Measurements from ENCODE around the gene TCEA2.

Gene TCEA2

DNA sequence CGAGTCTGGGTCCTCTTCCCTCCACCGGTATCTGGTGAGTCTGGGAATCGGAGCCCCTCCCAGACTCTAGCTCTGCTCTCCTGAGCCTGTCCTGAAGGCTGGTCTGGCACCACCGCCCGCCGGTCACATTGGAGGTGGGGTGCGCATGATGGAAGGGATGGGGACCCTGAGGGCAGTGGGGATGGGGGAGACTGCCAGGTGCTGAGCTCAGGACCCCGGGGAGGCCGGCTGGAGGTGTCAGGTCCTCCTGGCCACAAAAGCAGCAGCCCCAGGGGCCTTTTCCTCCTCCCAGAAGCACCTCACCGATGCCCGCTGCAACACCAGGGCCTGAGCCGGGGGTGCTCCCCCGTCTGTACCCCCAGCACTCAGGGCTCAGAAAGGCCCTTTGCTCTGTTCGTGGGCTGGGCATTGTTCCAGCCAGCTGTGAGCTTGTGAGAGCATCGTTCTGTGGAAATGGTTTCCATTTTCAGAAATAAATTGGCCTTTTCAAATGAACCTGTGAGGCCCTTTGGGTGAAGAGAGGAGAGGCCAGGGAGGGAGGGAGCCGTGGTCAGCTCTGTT is 46.9 kb downstream of the TCEA2 start:
- Histone ChIP-seq H3K27me3 (ENCODE audit: control insufficient read depth in 1 of 2, insufficient read depth in 1 of 2, low read length in 2 of 2) (peaks cover 43 to 80% of the 10 kb centered on the region in 2 experiments), H2BK15ac (ENCODE audit: low read depth, poor library complexity, severe bottlenecking) (no peak overlapping the region), H2AK5ac (ENCODE audit: low read length, severe bottlenecking) (no peak overlapping the region), H4K91ac (ENCODE audit: low read length) (no peak overlapping the region), H3K9me3 (ENCODE audit: control insufficient read depth, low read length) (no peaks in the 10 kb centered on the region), H3K4me1 (ENCODE audit: control insufficient read depth, insufficient read depth, low read depth, low read length) (no peaks in the 10 kb centered on the region), H3K9ac (ENCODE audit: low read length) (no peak overlapping the region), H2BK120ac (ENCODE audit: low read depth, low read length) (no peak overlapping the region), H3K14ac (ENCODE audit: low read length in 2 of 2) (no peak overlapping the region), H3K79me1 (replicated peaks; ENCODE audit: low read length, poor library complexity, severe bottlenecking) (no peaks in the 10 kb centered on the region), H3K4me3 (ENCODE audit: insufficient read depth in 1 of 2, low read depth in 1 of 2, low read length in 2 of 2) (no peak overlapping the region), H2AFZ (ENCODE audit: low read depth, low read length) (no peak overlapping the region), H3K4me2 (ENCODE audit: low read length, poor library complexity, severe bottlenecking) (no peak overlapping the region), H3K27ac (ENCODE audit: low read length, poor library complexity, severe bottlenecking) (no peak overlapping the region), H3K23ac (ENCODE audit: low read length in 2 of 2) (no peak overlapping the region), H3K4ac (ENCODE audit: low read depth in 1 of 2, low read length in 2 of 2) (no peak overlapping the region), H2BK5ac (ENCODE audit: low read depth, low read length, poor library complexity, severe bottlenecking) (no peak overlapping the region), H2BK12ac (ENCODE audit: low read length in 2 of 2) (no peak overlapping the region), H3K36me3 (ENCODE audit: control insufficient read depth in 1 of 2, insufficient read depth in 2 of 2, low read depth in 1 of 2, low read length in 2 of 2) (no peaks in the 10 kb centered on the region), H4K8ac (ENCODE audit: low read length) (no peak overlapping the region), H3K18ac (ENCODE audit: low read depth in 1 of 2, low read length in 2 of 2) (no peak overlapping the region)
- WGBS, result 83% methylated on average over 16 of the region's 16 CpGs
- no peak for DNase-seq

GRCh38 chr20:64110411-64111068 is 47.5 kb downstream of the TCEA2 start:
- Histone ChIP-seq H3K4me3 (ENCODE audit: insufficient read depth in 1 of 2, low read depth in 1 of 2, low read length in 2 of 2) (no peak overlapping the region), H3K27ac (ENCODE audit: low read length, poor library complexity, severe bottlenecking) (no peak overlapping the region), H3K9me3 (ENCODE audit: control insufficient read depth, low read length) (no peaks in the 10 kb centered on the region), H3K4me2 (ENCODE audit: low read length, poor library complexity, severe bottlenecking) (no peak overlapping the region), H3K4ac (ENCODE audit: low read depth in 1 of 2, low read length in 2 of 2) (no peak overlapping the region), H3K9ac (ENCODE audit: low read length) (no peak overlapping the region), H4K8ac (ENCODE audit: low read length) (no peak overlapping the region), H3K18ac (ENCODE audit: low read depth in 1 of 2, low read length in 2 of 2) (no peak overlapping the region), H2BK12ac (ENCODE audit: low read length in 2 of 2) (no peak overlapping the region), H3K14ac (ENCODE audit: low read length in 2 of 2) (no peak overlapping the region), H4K91ac (ENCODE audit: low read length) (no peak overlapping the region), H2BK15ac (ENCODE audit: low read depth, poor library complexity, severe bottlenecking) (no peak overlapping the region), H2AFZ (ENCODE audit: low read depth, low read length) (no peak overlapping the region), H3K36me3 (ENCODE audit: control insufficient read depth in 1 of 2, insufficient read depth in 2 of 2, low read depth in 1 of 2, low read length in 2 of 2) (no peaks in the 10 kb centered on the region), H3K79me1 (replicated peaks; ENCODE audit: low read length, poor library complexity, severe bottlenecking) (no peaks in the 10 kb centered on the region), H2AK5ac (ENCODE audit: low read length, severe bottlenecking) (no peak overlapping the region), H2BK5ac (ENCODE audit: low read depth, low read length, poor library complexity, severe bottlenecking) (no peak overlapping the region), H3K23ac (ENCODE audit: low read length in 2 of 2) (no peak overlapping the region), H2BK120ac (ENCODE audit: low read depth, low read length) (no peak overlapping the region), H3K27me3 (ENCODE audit: control insufficient read depth in 1 of 2, insufficient read depth in 1 of 2, low read length in 2 of 2) (peaks cover 49 to 86% of the 10 kb centered on the region in 2 experiments), H3K4me1 (ENCODE audit: control insufficient read depth, insufficient read depth, low read depth, low read length) (peaks cover 2% of the 10 kb centered on the region)
- WGBS, result 76% methylated on average over 10 of the region's 10 CpGs
- DNase-seq, result no peak

GRCh38 chr20:64111841-64112641 is 49.0 kb downstream of the TCEA2 start:
- H3K36me3 ChIP-seq (ENCODE audit: control insufficient read depth in 1 of 2, insufficient read depth in 2 of 2, low read depth in 1 of 2, low read length in 2 of 2), result no peaks in the 10 kb centered on the region
- H2BK15ac ChIP-seq (ENCODE audit: low read depth, poor library complexity, severe bottlenecking), result no peak overlapping the region
- H3K27ac ChIP-seq (ENCODE audit: low read length, poor library complexity, severe bottlenecking), result no peak overlapping the region
- H2AFZ ChIP-seq (ENCODE audit: low read depth, low read length), result no peak overlapping the region
- no peak overlapping the region for H3K18ac ChIP-seq (ENCODE audit: low read depth in 1 of 2, low read length in 2 of 2)
- no peak overlapping the region for H3K14ac ChIP-seq (ENCODE audit: low read length in 2 of 2)
- no peak overlapping the region for H2BK120ac ChIP-seq (ENCODE audit: low read depth, low read length)
- no peak for DNase-seq
- H3K23ac ChIP-seq (ENCODE audit: low read length in 2 of 2), result no peak overlapping the region
- H2BK5ac ChIP-seq (ENCODE audit: low read depth, low read length, poor library complexity, severe bottlenecking), result no peak overlapping the region
- no peaks in the 10 kb centered on the region for H3K79me1 ChIP-seq (replicated peaks; ENCODE audit: low read length, poor library complexity, severe bottlenecking)
- no peaks in the 10 kb centered on the region for H3K9me3 ChIP-seq (ENCODE audit: control insufficient read depth, low read length)
- no peak overlapping the region for H4K91ac ChIP-seq (ENCODE audit: low read length)
- H3K27me3 ChIP-seq (ENCODE audit: control insufficient read depth in 1 of 2, insufficient read depth in 1 of 2, low read length in 2 of 2), result peaks cover 44 to 86% of the 10 kb centered on the region in 2 experiments
- no peak overlapping the region for H3K4ac ChIP-seq (ENCODE audit: low read depth in 1 of 2, low read length in 2 of 2)
- no peak overlapping the region for H3K4me3 ChIP-seq (ENCODE audit: insufficient read depth in 1 of 2, low read depth in 1 of 2, low read length in 2 of 2)
- H3K4me2 ChIP-seq (ENCODE audit: low read length, poor library complexity, severe bottlenecking), result no peak overlapping the region
- no peak overlapping the region for H4K8ac ChIP-seq (ENCODE audit: low read length)
- H2AK5ac ChIP-seq (ENCODE audit: low read length, severe bottlenecking), result no peak overlapping the region
- H3K9ac ChIP-seq (ENCODE audit: low read length), result no peak overlapping the region
- H2BK12ac ChIP-seq (ENCODE audit: low read length in 2 of 2), result no peak overlapping the region
- peaks cover 3% of the 10 kb centered on the region for H3K4me1 ChIP-seq (ENCODE audit: control insufficient read depth, insufficient read depth, low read depth, low read length)
- WGBS, result 77% methylated on average over 19 of the region's 19 CpGs

GRCh38 chr20:64112691-64113443 is 49.9 kb downstream of the TCEA2 start:
- Histone ChIP-seq H3K9ac (ENCODE audit: low read length) (no peak overlapping the region), H3K27ac (ENCODE audit: low read length, poor library complexity, severe bottlenecking) (no peak overlapping the region), H4K91ac (ENCODE audit: low read length) (no peak overlapping the region), H3K4me1 (ENCODE audit: control insufficient read depth, insufficient read depth, low read depth, low read length) (peaks cover 3% of the 10 kb centered on the region), H3K23ac (ENCODE audit: low read length in 2 of 2) (no peak overlapping the region), H3K9me3 (ENCODE audit: control insufficient read depth, low read length) (no peaks in the 10 kb centered on the region), H3K27me3 (ENCODE audit: control insufficient read depth in 1 of 2, insufficient read depth in 1 of 2, low read length in 2 of 2) (peaks cover 36 to 78% of the 10 kb centered on the region in 2 experiments), H2BK15ac (ENCODE audit: low read depth, poor library complexity, severe bottlenecking) (no peak overlapping the region), H3K4me3 (ENCODE audit: insufficient read depth in 1 of 2, low read depth in 1 of 2, low read length in 2 of 2) (no peak overlapping the region), H2BK5ac (ENCODE audit: low read depth, low read length, poor library complexity, severe bottlenecking) (no peak overlapping the region), H3K79me1 (replicated peaks; ENCODE audit: low read length, poor library complexity, severe bottlenecking) (no peaks in the 10 kb centered on the region), H2AFZ (ENCODE audit: low read depth, low read length) (no peak overlapping the region), H4K8ac (ENCODE audit: low read length) (no peak overlapping the region), H3K18ac (ENCODE audit: low read depth in 1 of 2, low read length in 2 of 2) (no peak overlapping the region), H3K4ac (ENCODE audit: low read depth in 1 of 2, low read length in 2 of 2) (no peak overlapping the region), H2BK12ac (ENCODE audit: low read length in 2 of 2) (no peak overlapping the region), H2BK120ac (ENCODE audit: low read depth, low read length) (no peak overlapping the region), H2AK5ac (ENCODE audit: low read length, severe bottlenecking) (no peak overlapping the region), H3K14ac (ENCODE audit: low read length in 2 of 2) (no peak overlapping the region), H3K36me3 (ENCODE audit: control insufficient read depth in 1 of 2, insufficient read depth in 2 of 2, low read depth in 1 of 2, low read length in 2 of 2) (no peaks in the 10 kb centered on the region), H3K4me2 (ENCODE audit: low read length, poor library complexity, severe bottlenecking) (no peak overlapping the region)
- 87% methylated on average over 18 of the region's 18 CpGs for WGBS
- DNase-seq, result no peak

Measured in mesenchymal stem cell (in vitro differentiated cells and primary cell).